HepG2 (cell line): Measurements from ENCODE around the gene POLQ. TPM values are rescaled to one million over a fixed set of nuclear protein-coding genes. Genes with fewer than 3 reads are reported as not detected.

Experiments
- ATAC-seq: fragments of 200-7000 bp; cut with Tn5 transposase; 3 replicates; pipeline ENCODE4 v1.9.1; 2020; ENCODE audit warnings: mild to moderate bottlenecking, moderate library complexity
- BruUV-seq: library from RNA; stranded (reverse); fragments of 400-500 nt; replicated peaks from 2 replicates; lab custom pipeline; 2021; lab: Mats Ljungman, UMichigan
- CTCF ChIA-PET: fragments of 300-600 bp; formaldehyde crosslinking; extraction: SDS; loops from one replicate; lab custom pipeline; 2021; ENCODE audit warnings: low total read pairs, inconsistent platforms, low intra/inter-chr PET ratio; lab: Yijun Ruan, JAX
- POLR2A ChIA-PET: fragments of 350-600 bp; sonication (Branson Sonifier 250); formaldehyde crosslinking; loops from one replicate; lab custom pipeline; 2020; ENCODE audit warnings: antibody characterized with exemption, inconsistent platforms; lab: Yijun Ruan, JAX
- DNase-seq: peaks from one replicate; pipeline ENCODE4 v3.0.0-alpha.2; 2015; ENCODE audit warnings: low spot score
- FAIRE-seq: peaks from 3 replicates; lab custom pipeline; 2011; peaks lifted over from hg19 to GRCh38; lab: Jason Lieb, UNC
- H2AFZ ChIP-seq: one replicate; pipeline ENCODE4 v1.6.1; 2011; ENCODE audit warnings: low read length, inconsistent platforms
- H3K27ac ChIP-seq: fragments of 300-600 bp; 3 replicates; pipeline ENCODE4 v1.8.0; 2011; ENCODE audit warnings: mixed run types, mild to moderate bottlenecking, mixed read lengths, low read length, inconsistent platforms; ENCODE audit not compliant: insufficient read depth; ENCODE audit errors: extremely low read length
- H3K27me3 ChIP-seq, 2 experiments: fragments of 200-600 bp in 1 of 2; 2 replicates in 1 of 2; 3 replicates in 1 of 2; pipeline versions ENCODE4 v1.6.0 to v1.8.0; 2011; ENCODE audit warnings: low read length in 2 of 2, mild to moderate bottlenecking in 2 of 2, moderate library complexity in 2 of 2, inconsistent platforms in 1 of 2; ENCODE audit not compliant: insufficient read depth in 2 of 2, control insufficient read depth in 1 of 2
- H3K36me3 ChIP-seq, 2 experiments: fragments of 200-600 bp in 1 of 2; replicated peaks in 1 of 2; 2 replicates in 1 of 2; 3 replicates in 1 of 2; pipeline versions ENCODE4 v1.5.1 to v1.8.0; 2011; ENCODE audit warnings: low read length in 2 of 2, inconsistent platforms in 1 of 2; ENCODE audit not compliant: insufficient read depth in 2 of 2, control insufficient read depth in 1 of 2
- H3K4me1 ChIP-seq: 2 replicates; pipeline ENCODE4 v1.5.1; 2012; ENCODE audit warnings: low read length, inconsistent platforms; ENCODE audit not compliant: insufficient read depth
- H3K4me2 ChIP-seq: 2 replicates; pipeline ENCODE4 v1.6.0; 2011; ENCODE audit warnings: low read depth, low read length, inconsistent platforms
- H3K4me3 ChIP-seq, 3 experiments: fragments of 200-600 bp in 1 of 3; sonication (generic), shearing (Covaris generic) in 1 of 3; replicated peaks in 1 of 3; 2 replicates each; pipeline ENCODE4 v1.5.1; 2011 to 2016; ENCODE audit warnings: low read length in 3 of 3, inconsistent platforms in 2 of 3, low read depth in 2 of 3, mild to moderate bottlenecking in 2 of 3, control low read depth in 1 of 3, mixed read lengths in 1 of 3; ENCODE audit not compliant: insufficient read depth in 1 of 3
- H3K79me2 ChIP-seq: one replicate; pipeline ENCODE4 v1.6.1; 2011; ENCODE audit warnings: low read length, inconsistent platforms; ENCODE audit not compliant: insufficient read depth
- H3K9ac ChIP-seq: 2 replicates; pipeline ENCODE4 v1.6.0; 2011; ENCODE audit warnings: mild to moderate bottlenecking, low read depth, low read length, inconsistent platforms; ENCODE audit not compliant: insufficient read depth
- H3K9me3 ChIP-seq: 2 replicates; pipeline ENCODE4 v1.5.1; 2012; ENCODE audit warnings: mild to moderate bottlenecking, low read length
- H4K20me1 ChIP-seq: 2 replicates; pipeline ENCODE4 v1.6.0; 2011; ENCODE audit warnings: inconsistent platforms, mild to moderate bottlenecking, low read length, moderate library complexity; ENCODE audit not compliant: insufficient read depth
- ARNT2 ChIP-seq: sonication (generic); formaldehyde crosslinking; IDR thresholded peaks from 2 replicates; pipeline ENCODE4 v1.8.0; 2022; ENCODE audit warnings: mild to moderate bottlenecking, low read depth, missing genetic modification reagents, moderate library complexity
- ARNTL ChIP-seq: sonication (generic); formaldehyde crosslinking; IDR thresholded peaks from 2 replicates; pipeline ENCODE4 v1.4.0; 2020; ENCODE audit warnings: mild to moderate bottlenecking, missing genetic modification reagents
- CHD2 ChIP-seq: IDR thresholded peaks from 2 replicates; pipeline ENCODE4 v1.6.1; 2011; ENCODE audit warnings: low read depth, low read length, improper control_type of control experiment
- DMAP1 ChIP-seq: IDR thresholded peaks from 2 replicates; pipeline ENCODE4 v1.6.1; 2016
- EHMT2 ChIP-seq: fragments of 200-600 bp; sonication (generic); IDR thresholded peaks from 2 replicates; pipeline ENCODE4 v1.7.0; 2017; ENCODE audit warnings: antibody characterized with exemption, low read depth, low read length, borderline replicate concordance
- EZH2 ChIP-seq: conservative IDR thresholded peaks from 2 replicates; pipeline ENCODE4 v1.6.1; 2012; ENCODE audit warnings: mild to moderate bottlenecking, low read depth, low read length, moderate library complexity
- KLF6 ChIP-seq: IDR thresholded peaks from 2 replicates; pipeline ENCODE4 v1.8.0; 2016; ENCODE audit warnings: missing biosample characterization, missing genetic modification reagents
- NCOA5 ChIP-seq: sonication (generic); formaldehyde crosslinking; IDR thresholded peaks from 2 replicates; pipeline ENCODE4 v1.4.0; 2020; ENCODE audit warnings: missing genetic modification reagents
- NONO ChIP-seq, 2 experiments: fragments of 450-650 bp in 1 of 2; sonication (generic) in 1 of 2; formaldehyde crosslinking in 1 of 2; IDR thresholded peaks in 1 of 2; conservative IDR thresholded peaks in 1 of 2; 2 replicates each; pipeline versions ENCODE4 v1.6.1 to v1.8.0; 2017 to 2022; ENCODE audit warnings: mild to moderate bottlenecking in 1 of 2, missing genetic modification reagents in 1 of 2, moderate library complexity in 1 of 2
- NR2F2 ChIP-seq: IDR thresholded peaks from 2 replicates; pipeline ENCODE4 v1.6.1; 2012; ENCODE audit warnings: low read depth, inconsistent platforms, borderline replicate concordance
- SALL1 ChIP-seq: sonication (generic); formaldehyde crosslinking; IDR thresholded peaks from 2 replicates; pipeline ENCODE4 v1.8.0; 2022; ENCODE audit warnings: mild to moderate bottlenecking, missing genetic modification reagents
- ZNF468 ChIP-seq: sonication (generic); formaldehyde crosslinking; IDR thresholded peaks from 2 replicates; pipeline ENCODE4 v1.8.0; 2022; ENCODE audit warnings: mild to moderate bottlenecking, moderate library complexity, missing genetic modification reagents
- ZNF879 ChIP-seq: sonication (generic); formaldehyde crosslinking; IDR thresholded peaks from 2 replicates; pipeline ENCODE4 v1.8.1; 2023; ENCODE audit warnings: missing genetic modification reagents
- WGBS: methylation state at CpG from one replicate; pipeline ENCODE4 v1.1.6; 2017; ENCODE audit warnings: low lambda C conversion rate; 5-methylcytosine and 5-hydroxymethylcytosine counted together
- in situ Hi-C: cut with HindIII; loops from 2 replicates; pipeline ENCODE4 v1.10.0; 2017; ENCODE audit warnings: low pct_unique_long_range_greater_than_20kb; ENCODE audit not compliant: extremely low pct_ligation_motif_present
- intact Hi-C: fragments of 100-400 bp; cut with micrococcal nuclease; formaldehyde crosslinking; loops from one replicate; pipeline ENCODE4 v1.10.0; 2022; ENCODE audit not compliant: unreplicated experiment
- polyA plus RNA-seq, 8 experiments: library from polyadenylated mRNA; depleted of rRNA in 3 of 8; stranded (reverse) in 7 of 8; unstranded in 1 of 8; fragments of >200 nt; fragmentation: Illumina TruSeq in 4 of 8; extraction: Trizol in 4 of 8; gene quantifications; 2 replicates each; pipeline versions ENCODE4 v1.2.1 to v1.2.3, GENCODE V29; 2011 to 2016; ENCODE audit warnings: low read depth in 4 of 8, missing spikeins in 1 of 8, mixed read lengths in 1 of 8; ENCODE audit not compliant: insufficient read depth in 1 of 8
- total RNA-seq, 5 experiments: library from RNA; depleted of rRNA; stranded (reverse); fragments of >200 nt; fragmentation: Illumina TruSeq; extraction: Trizol; gene quantifications; 2 replicates each; pipeline ENCODE4 v1.2.3, GENCODE V29; 2016; ENCODE audit warnings: low read depth in 1 of 5
- TF ChIP-seq, protein P1 (sequence below): sonication (generic); formaldehyde crosslinking; IDR thresholded peaks from 2 replicates; pipeline ENCODE4 v1.9.0; 2022; ENCODE audit warnings: missing genetic modification reagents, mild to moderate bottlenecking, borderline replicate concordance
- TF ChIP-seq, protein P2 (sequence below): sonication (generic); formaldehyde crosslinking; IDR thresholded peaks from 2 replicates; pipeline ENCODE4 v1.5.0; 2020; ENCODE audit warnings: missing genetic modification reagents
- TF ChIP-seq, protein P3 (sequence below), 2 experiments: sonication (generic) in 1 of 2; formaldehyde crosslinking in 1 of 2; IDR thresholded peaks; 2 replicates each; pipeline versions ENCODE4 v1.5.1 to v1.6.1; 2011 to 2020; ENCODE audit warnings: borderline replicate concordance in 1 of 2, low read depth in 1 of 2, low read length in 1 of 2, mild to moderate bottlenecking in 1 of 2, missing genetic modification reagents in 1 of 2, moderate library complexity in 1 of 2
- TF ChIP-seq, protein P4 (sequence below): fragments of 450-650 bp; IDR thresholded peaks from 2 replicates; pipeline ENCODE4 v1.6.1; 2017; ENCODE audit warnings: mild to moderate bottlenecking

POLQ gene
- total and polyA plus RNA-seq, 2 of the 13 experiments (the other 11 are each of a cell fraction or from before 2014, with no cell fraction given) = 2.5 to 18.6 TPM

DNA sequence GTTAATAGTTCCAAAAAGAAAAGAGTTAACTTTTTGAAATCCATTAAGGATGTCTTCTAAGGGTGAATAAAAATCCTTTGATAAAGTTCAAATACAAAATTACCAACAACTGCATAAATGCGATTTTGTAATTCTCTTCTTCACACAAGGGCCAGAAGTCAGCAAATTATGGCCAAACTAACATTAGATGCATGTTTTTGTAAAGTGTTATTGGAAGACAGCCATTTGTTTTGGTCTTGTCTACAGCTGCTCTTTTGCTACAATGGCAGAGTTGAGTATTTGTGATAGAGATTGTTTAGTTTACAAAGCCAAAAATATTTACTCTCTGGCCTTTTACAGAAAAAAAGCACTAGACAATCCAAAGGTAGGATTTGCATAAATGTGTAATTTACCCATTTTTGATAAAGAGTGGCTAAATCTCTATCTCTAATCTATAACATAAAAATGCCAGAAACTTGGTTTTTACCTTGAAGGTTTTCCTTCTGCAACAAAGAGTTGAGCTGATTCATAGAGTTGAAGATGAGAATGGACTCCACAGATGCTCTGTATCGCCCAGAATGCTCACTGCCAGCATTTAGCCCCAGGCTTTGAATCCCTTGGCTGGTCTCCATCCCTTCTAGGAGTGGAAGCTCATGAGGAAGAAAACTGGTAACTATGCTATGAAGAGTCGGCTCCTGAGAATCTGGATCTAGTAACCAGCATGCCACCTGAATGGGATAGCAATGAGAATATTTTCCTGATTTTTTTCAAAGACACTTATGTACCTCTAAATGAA lies 64.5 kb downstream of the POLQ start:
- no peaks in the 10 kb centered on the region for H3K9me3 ChIP-seq
- ChIA-PET POLR2A (no interaction called here), CTCF (no interaction called here)
- H3K27ac ChIP-seq = no peak overlapping the region
- peaks cover 2 to 13% of the 10 kb centered on the region in 2 experiments; a peak in 3 of 5 replicates for H3K36me3 ChIP-seq
- in situ Hi-C loops (no loop called here), intact Hi-C loops (no loop called here)
- no peaks in the 10 kb centered on the region for H3K79me2 ChIP-seq
- no peak overlapping the region for H2AFZ ChIP-seq
- no peaks in the 10 kb centered on the region for H3K27me3 ChIP-seq
- BruUV-seq = no TSS peak
- ATAC-seq (no peak), DNase-seq (no peak), FAIRE-seq (no peak)
- no peak overlapping the region for H3K9ac ChIP-seq
- H3K4me1 ChIP-seq = no peaks in the 10 kb centered on the region
- no peak overlapping the region for H3K4me2 ChIP-seq
- no peak overlapping the region for H3K4me3 ChIP-seq
- 95% methylated on average over 3 of the region's 3 CpGs for WGBS
- no peaks in the 10 kb centered on the region for H4K20me1 ChIP-seq
- no peak for TF ChIP-seq KLF6 (CRISPR knock-in tag)
- TF ChIP-seq ZNF879 (CRISPR knock-in tag) = no peak
- TF ChIP-seq, protein P1, sequence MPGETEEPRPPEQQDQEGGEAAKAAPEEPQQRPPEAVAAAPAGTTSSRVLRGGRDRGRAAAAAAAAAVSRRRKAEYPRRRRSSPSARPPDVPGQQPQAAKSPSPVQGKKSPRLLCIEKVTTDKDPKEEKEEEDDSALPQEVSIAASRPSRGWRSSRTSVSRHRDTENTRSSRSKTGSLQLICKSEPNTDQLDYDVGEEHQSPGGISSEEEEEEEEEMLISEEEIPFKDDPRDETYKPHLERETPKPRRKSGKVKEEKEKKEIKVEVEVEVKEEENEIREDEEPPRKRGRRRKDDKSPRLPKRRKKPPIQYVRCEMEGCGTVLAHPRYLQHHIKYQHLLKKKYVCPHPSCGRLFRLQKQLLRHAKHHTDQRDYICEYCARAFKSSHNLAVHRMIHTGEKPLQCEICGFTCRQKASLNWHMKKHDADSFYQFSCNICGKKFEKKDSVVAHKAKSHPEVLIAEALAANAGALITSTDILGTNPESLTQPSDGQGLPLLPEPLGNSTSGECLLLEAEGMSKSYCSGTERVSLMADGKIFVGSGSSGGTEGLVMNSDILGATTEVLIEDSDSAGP (CRISPR knock-in tag) = no peak
- TF ChIP-seq NR2F2 = no peak
- no peak for TF ChIP-seq ZNF468
- TF ChIP-seq, protein P2, sequence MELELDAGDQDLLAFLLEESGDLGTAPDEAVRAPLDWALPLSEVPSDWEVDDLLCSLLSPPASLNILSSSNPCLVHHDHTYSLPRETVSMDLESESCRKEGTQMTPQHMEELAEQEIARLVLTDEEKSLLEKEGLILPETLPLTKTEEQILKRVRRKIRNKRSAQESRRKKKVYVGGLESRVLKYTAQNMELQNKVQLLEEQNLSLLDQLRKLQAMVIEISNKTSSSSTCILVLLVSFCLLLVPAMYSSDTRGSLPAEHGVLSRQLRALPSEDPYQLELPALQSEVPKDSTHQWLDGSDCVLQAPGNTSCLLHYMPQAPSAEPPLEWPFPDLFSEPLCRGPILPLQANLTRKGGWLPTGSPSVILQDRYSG (CRISPR knock-in tag) = no peak
- no peak for TF ChIP-seq EHMT2
- TF ChIP-seq, protein P3, sequence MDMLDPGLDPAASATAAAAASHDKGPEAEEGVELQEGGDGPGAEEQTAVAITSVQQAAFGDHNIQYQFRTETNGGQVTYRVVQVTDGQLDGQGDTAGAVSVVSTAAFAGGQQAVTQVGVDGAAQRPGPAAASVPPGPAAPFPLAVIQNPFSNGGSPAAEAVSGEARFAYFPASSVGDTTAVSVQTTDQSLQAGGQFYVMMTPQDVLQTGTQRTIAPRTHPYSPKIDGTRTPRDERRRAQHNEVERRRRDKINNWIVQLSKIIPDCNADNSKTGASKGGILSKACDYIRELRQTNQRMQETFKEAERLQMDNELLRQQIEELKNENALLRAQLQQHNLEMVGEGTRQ (IDR thresholded peaks at IDR 0.05; ENCODE audit: low read depth, low read length) = no peak
- TF ChIP-seq, protein P3 (CRISPR knock-in tag; IDR thresholded peaks at IDR 0.05; ENCODE audit: borderline replicate concordance) = no peak
- TF ChIP-seq NCOA5 (CRISPR knock-in tag) = no peak
- TF ChIP-seq NONO (IDR thresholded peaks at IDR 0.05) = no peak
- no peak for TF ChIP-seq NONO (CRISPR knock-in tag; conservative IDR thresholded peaks at IDR 0.05)
- TF ChIP-seq DMAP1 (CRISPR knock-in tag) = no peak
- no peak for TF ChIP-seq ARNT2 (CRISPR knock-in tag)
- TF ChIP-seq EZH2 = no peak
- TF ChIP-seq ARNTL (CRISPR knock-in tag) = no peak
- no peak for TF ChIP-seq SALL1
- no peak for TF ChIP-seq CHD2
- TF ChIP-seq, protein P4, sequence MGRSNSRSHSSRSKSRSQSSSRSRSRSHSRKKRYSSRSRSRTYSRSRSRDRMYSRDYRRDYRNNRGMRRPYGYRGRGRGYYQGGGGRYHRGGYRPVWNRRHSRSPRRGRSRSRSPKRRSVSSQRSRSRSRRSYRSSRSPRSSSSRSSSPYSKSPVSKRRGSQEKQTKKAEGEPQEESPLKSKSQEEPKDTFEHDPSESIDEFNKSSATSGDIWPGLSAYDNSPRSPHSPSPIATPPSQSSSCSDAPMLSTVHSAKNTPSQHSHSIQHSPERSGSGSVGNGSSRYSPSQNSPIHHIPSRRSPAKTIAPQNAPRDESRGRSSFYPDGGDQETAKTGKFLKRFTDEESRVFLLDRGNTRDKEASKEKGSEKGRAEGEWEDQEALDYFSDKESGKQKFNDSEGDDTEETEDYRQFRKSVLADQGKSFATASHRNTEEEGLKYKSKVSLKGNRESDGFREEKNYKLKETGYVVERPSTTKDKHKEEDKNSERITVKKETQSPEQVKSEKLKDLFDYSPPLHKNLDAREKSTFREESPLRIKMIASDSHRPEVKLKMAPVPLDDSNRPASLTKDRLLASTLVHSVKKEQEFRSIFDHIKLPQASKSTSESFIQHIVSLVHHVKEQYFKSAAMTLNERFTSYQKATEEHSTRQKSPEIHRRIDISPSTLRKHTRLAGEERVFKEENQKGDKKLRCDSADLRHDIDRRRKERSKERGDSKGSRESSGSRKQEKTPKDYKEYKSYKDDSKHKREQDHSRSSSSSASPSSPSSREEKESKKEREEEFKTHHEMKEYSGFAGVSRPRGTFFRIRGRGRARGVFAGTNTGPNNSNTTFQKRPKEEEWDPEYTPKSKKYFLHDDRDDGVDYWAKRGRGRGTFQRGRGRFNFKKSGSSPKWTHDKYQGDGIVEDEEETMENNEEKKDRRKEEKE = no peak
